ENCODE data around the gene UBE2S.

The UBE2S gene

GRCh38 chr19:55382013-55382412, 25.6 kb downstream of the UBE2S start:
- DNase-seq = no peak

GRCh38 chr19:55379174-55379573, 28.4 kb downstream of the UBE2S start:
- DNase-seq = no peak

- no peak for DNase-seq
These were observed 30.0 kb downstream of the UBE2S start for GRCh38 chr19:55377356-55378131.

GRCh38 chr19:55376241-55376933, 31.2 kb downstream of the UBE2S start, which contains the start of gene TMEM190:
Gene TMEM190, plus strand, starts transcription at chr19:55376826. Its CDS starts 28 bp downstream, at chr19:55376854.
- DNase-seq = no peak

GRCh38 chr19:55373993-55374757, 33.4 kb downstream of the UBE2S start:
- no peak for DNase-seq

- DNase-seq = no peak
These were observed 34.1 kb downstream of the UBE2S start for GRCh38 chr19:55373306-55373992.

GRCh38 chr19:55372316-55373081, 35.1 kb downstream of the UBE2S start:
- DNase-seq = no peak

GRCh38 chr19:55370305-55370988, 37.1 kb downstream of the UBE2S start, which contains the start of gene IL11:
Gene IL11, minus strand, starts transcription at chr19:55370463. Its CDS starts 153 bp downstream, at chr19:55370310.
- DNase-seq = no peak

- no peak for DNase-seq
These were observed 37.8 kb downstream of the UBE2S start for GRCh38 chr19:55369653-55370304.

- DNase-seq = no peak
These were observed 38.7 kb downstream of the UBE2S start for GRCh38 chr19:55368701-55369563.

- no peak for DNase-seq
These were observed 39.5 kb downstream of the UBE2S start for GRCh38 chr19:55368106-55368505.

GRCh38 chr19:55366790-55367189, 40.8 kb downstream of the UBE2S start:
- no peak for DNase-seq

- no peak for DNase-seq
These were observed 41.6 kb downstream of the UBE2S start for GRCh38 chr19:55365964-55366363.

- DNase-seq = no peak
These were observed 42.3 kb downstream of the UBE2S start for GRCh38 chr19:55365245-55365644.

- no peak for DNase-seq
These were observed 44.4 kb downstream of the UBE2S start, which contains the start of gene GARIN5B for GRCh38 chr19:55362990-55363716. Gene GARIN5B, minus strand, starts transcription at chr19:55363260. Its CDS starts 194 bp downstream, at chr19:55363066.

GRCh38 chr19:55362174-55362989, 45.2 kb downstream of the UBE2S start:
- no peak for DNase-seq

- no peak for DNase-seq
These were observed 46.7 kb downstream of the UBE2S start for GRCh38 chr19:55360902-55361301.
